DOHH2 (cell line): ENCODE data around the gene CDHR2.
A peak's percentile ranks its signal among the peaks of the same experiment; 100 is the strongest.

Experiments
- H3F3A ChIP-seq: fragments of 200-600 bp; sonication (generic), shearing (Covaris generic); 2 replicates; pipeline ENCODE4 v1.6.0; 2016; ENCODE audit warnings: antibody characterized with exemption, mild to moderate bottlenecking; ENCODE audit not compliant: control insufficient read depth, insufficient read depth
- H3K27ac ChIP-seq: fragments of 200-600 bp; sonication (generic); 2 replicates; pipeline ENCODE4 v1.5.1; 2014; ENCODE audit warnings: low read depth, mild to moderate bottlenecking, low read length, moderate library complexity
- H3K27me3 ChIP-seq: fragments of 200-600 bp; sonication (generic); 2 replicates; pipeline ENCODE4 v1.6.1; 2014; ENCODE audit warnings: mild to moderate bottlenecking, low read length, mixed read lengths; ENCODE audit not compliant: control insufficient read depth
- H3K36me3 ChIP-seq: fragments of 200-600 bp; sonication (generic); 2 replicates; pipeline ENCODE4 v1.6.1; 2014; ENCODE audit warnings: mild to moderate bottlenecking, low read length, moderate library complexity, mixed read lengths; ENCODE audit not compliant: control insufficient read depth
- H3K4me1 ChIP-seq: fragments of 200-600 bp; sonication (generic); 2 replicates; pipeline ENCODE4 v1.6.1; 2014; ENCODE audit warnings: mild to moderate bottlenecking, low read length, mixed read lengths; ENCODE audit not compliant: control insufficient read depth
- H3K4me2 ChIP-seq: fragments of 200-600 bp; sonication (generic); 2 replicates; pipeline ENCODE4 v1.6.0; 2014; ENCODE audit warnings: mild to moderate bottlenecking, low read length, moderate library complexity
- H3K4me3 ChIP-seq: fragments of 200-600 bp; sonication (generic); 2 replicates; pipeline ENCODE4 v1.5.1; 2014; ENCODE audit warnings: mild to moderate bottlenecking, low read length, mixed read lengths
- H3K79me2 ChIP-seq: fragments of 200-600 bp; sonication (generic); 2 replicates; pipeline ENCODE4 v1.6.1; 2014; ENCODE audit warnings: mild to moderate bottlenecking, low read length, mixed read lengths; ENCODE audit not compliant: control insufficient read depth
- H3K9me2 ChIP-seq: fragments of 200-600 bp; sonication (generic); replicated peaks from 2 replicates; pipeline ENCODE4 v1.6.1; 2014; ENCODE audit warnings: mild to moderate bottlenecking, low read length, mixed read lengths; ENCODE audit not compliant: control insufficient read depth
- H3K9me3 ChIP-seq: fragments of 200-600 bp; sonication (generic); 2 replicates; pipeline ENCODE4 v1.6.1; 2014; ENCODE audit warnings: antibody characterized with exemption, low read length, mixed read lengths; ENCODE audit not compliant: control insufficient read depth, insufficient read depth
- H4K20me1 ChIP-seq: fragments of 200-600 bp; sonication (generic); 2 replicates; pipeline ENCODE4 v1.6.0; 2014; ENCODE audit warnings: low read depth, mild to moderate bottlenecking, antibody characterized with exemption, low read length, moderate library complexity; ENCODE audit not compliant: control insufficient read depth, insufficient read depth
- EZH2phosphoT487 ChIP-seq: fragments of 200-600 bp; sonication (generic); IDR thresholded peaks from 2 replicates; pipeline ENCODE4 v1.6.1; 2017; ENCODE audit warnings: borderline replicate concordance, mild to moderate bottlenecking, antibody characterized with exemption, low read length, moderate library complexity, mixed read lengths
- TF ChIP-seq, protein P1 (sequence below): fragments of 200-600 bp; sonication (generic); IDR thresholded peaks from one replicate; pipeline ENCODE4 v1.5.1; 2014; ENCODE audit warnings: antibody characterized with exemption, mild to moderate bottlenecking, low read depth, low read length; ENCODE audit not compliant: poor library complexity, severe bottlenecking

CDHR2 gene

DNA sequence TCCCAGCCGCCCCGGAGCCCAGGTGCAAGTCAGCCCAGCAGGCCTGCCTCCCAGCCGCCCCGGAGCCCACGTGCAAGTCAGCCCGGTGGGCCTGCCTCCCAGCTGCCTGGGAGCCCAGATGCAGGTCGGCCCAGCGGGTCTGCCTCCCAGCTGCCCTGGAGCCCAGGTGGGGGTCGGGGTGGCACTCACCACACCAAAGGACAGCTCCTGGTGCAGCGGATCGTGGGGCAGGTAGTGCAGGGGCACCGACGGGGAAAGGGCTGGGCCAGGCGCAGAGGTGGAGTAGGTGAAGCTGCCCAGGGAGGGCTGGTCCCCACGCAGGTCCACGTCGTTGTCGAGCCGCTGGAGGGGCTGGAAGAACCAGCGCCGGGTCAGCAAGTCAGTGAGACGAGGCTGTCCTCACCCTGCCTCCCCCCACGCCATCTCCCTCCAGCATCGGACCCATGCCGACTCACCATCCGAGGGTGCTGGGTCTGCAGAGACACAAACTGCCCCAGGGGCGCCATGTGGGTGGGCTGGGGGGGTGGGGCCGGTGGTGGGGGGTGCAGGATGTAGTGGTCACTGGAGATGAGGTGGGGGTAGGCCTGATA lies 18.7 kb upstream of the CDHR2 start:
- TF ChIP-seq EZH2phosphoT487, result no peak
- TF ChIP-seq, protein P1, sequence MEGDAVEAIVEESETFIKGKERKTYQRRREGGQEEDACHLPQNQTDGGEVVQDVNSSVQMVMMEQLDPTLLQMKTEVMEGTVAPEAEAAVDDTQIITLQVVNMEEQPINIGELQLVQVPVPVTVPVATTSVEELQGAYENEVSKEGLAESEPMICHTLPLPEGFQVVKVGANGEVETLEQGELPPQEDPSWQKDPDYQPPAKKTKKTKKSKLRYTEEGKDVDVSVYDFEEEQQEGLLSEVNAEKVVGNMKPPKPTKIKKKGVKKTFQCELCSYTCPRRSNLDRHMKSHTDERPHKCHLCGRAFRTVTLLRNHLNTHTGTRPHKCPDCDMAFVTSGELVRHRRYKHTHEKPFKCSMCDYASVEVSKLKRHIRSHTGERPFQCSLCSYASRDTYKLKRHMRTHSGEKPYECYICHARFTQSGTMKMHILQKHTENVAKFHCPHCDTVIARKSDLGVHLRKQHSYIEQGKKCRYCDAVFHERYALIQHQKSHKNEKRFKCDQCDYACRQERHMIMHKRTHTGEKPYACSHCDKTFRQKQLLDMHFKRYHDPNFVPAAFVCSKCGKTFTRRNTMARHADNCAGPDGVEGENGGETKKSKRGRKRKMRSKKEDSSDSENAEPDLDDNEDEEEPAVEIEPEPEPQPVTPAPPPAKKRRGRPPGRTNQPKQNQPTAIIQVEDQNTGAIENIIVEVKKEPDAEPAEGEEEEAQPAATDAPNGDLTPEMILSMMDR, result no peak
- H4K20me1 ChIP-seq, result peaks cover 14% of the 10 kb centered on the region
- no peaks in the 10 kb centered on the region for H3K9me2 ChIP-seq
- H3K4me2 ChIP-seq, result peak overlapping the region; percentile 87
- H3K27ac ChIP-seq, result peak overlapping the region; percentile 96
- peaks cover 24% of the 10 kb centered on the region for H3F3A ChIP-seq
- H3K4me3 ChIP-seq, result peak overlapping the region; percentile 56
- H3K4me1 ChIP-seq, result peaks cover 83% of the 10 kb centered on the region
- peaks cover 82% of the 10 kb centered on the region for H3K36me3 ChIP-seq
- H3K9me3 ChIP-seq, result no peaks in the 10 kb centered on the region
- H3K79me2 ChIP-seq, result peaks cover 45% of the 10 kb centered on the region
- no peaks in the 10 kb centered on the region for H3K27me3 ChIP-seq

DNA sequence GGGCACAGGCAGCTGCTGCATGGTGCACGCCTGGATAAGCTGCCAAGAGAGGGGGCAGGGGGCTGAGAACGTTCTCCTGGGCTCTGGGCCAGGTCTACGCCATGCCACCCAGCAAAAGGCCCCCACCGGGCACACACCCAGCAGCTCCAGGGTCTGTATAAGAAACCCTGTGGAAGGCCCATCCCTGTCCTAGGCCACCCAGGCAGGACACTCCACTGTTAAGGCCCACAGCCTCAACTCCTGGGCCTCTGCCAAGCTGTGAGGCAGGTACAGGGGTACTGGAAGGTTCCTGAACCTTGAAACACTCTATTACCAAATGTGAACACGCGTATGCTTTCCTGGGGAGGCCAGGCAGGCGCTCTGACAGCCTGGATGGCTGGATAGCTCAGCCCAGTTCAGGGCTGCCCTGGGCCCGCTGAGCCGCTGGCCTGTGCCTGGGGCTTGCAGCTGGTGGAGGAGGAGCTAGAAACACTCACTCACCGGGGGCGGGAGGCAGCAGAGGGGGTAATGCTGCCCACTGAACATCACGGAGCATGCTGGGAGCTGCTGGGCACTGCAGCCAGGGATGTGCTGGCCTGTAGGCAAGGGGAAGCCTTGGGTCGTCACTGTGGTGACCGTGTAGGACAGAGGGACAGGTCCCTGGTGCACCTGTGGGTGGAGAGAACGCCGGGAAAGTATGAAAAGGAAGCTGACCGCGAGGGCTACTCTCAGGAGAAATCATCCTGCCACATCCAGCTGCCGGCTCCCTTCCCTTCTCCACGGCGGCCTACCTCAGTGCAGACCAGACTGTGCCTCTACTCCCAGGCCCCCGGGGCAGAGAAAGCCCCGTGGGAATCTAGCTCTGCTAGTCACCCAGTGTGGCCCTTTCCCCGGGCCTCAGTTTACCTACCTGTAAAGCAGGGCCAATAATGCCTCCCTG lies 17.9 kb upstream of the CDHR2 start:
- peak overlapping the region; percentile 56 for H3K4me3 ChIP-seq
- peaks cover 88% of the 10 kb centered on the region for H3K36me3 ChIP-seq
- peaks cover 14% of the 10 kb centered on the region for H4K20me1 ChIP-seq
- peak overlapping the region; percentile 96 for H3K27ac ChIP-seq
- no peaks in the 10 kb centered on the region for H3K27me3 ChIP-seq
- peak overlapping the region; percentile 87 for H3K4me2 ChIP-seq
- TF ChIP-seq, protein P1, result no peak
- no peak for TF ChIP-seq EZH2phosphoT487
- no peaks in the 10 kb centered on the region for H3K9me3 ChIP-seq
- peaks cover 53% of the 10 kb centered on the region for H3K79me2 ChIP-seq
- H3K9me2 ChIP-seq, result no peaks in the 10 kb centered on the region
- H3K4me1 ChIP-seq, result peaks cover 84% of the 10 kb centered on the region
- peaks cover 23% of the 10 kb centered on the region for H3F3A ChIP-seq

DNA sequence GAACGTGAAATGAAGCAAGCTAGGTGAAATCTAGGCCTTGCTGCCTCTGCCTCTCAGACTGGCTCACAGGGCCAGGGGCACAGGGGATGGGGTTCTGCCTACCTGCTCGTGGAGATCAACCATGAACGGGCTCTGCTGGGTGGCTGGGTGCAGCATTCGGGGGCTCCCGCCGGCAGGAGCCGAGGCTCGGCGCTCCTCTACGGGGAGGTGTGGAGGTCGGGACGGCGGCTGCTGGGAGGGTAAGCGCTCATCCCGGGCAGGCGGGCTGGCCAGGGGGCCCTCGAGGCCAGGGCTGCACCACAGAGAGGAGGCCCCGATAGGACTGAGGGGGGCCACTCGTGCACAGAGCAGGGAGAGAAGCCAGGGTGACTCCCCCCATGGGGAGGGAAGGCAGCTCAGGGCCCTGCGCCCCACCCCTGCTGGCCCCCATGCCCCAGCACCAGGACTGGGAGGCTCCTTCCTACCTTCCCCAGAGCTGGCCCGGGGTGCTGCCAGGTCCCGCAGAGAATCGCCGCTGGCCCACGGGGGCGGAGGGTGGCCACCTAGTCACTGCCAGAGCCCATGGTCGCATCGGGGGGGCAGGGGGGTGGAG lies 17.1 kb upstream of the CDHR2 start:
- Histone ChIP-seq H3K27ac (peak overlapping the region; percentile 96), H3K4me3 (peak overlapping the region; percentile 56), H3K4me1 (peaks cover 84% of the 10 kb centered on the region)

More for the DNA sequence above, 17.1 kb upstream of the CDHR2 start:
- Histone ChIP-seq H3K36me3 (peaks cover 89% of the 10 kb centered on the region), H3F3A (peaks cover 19% of the 10 kb centered on the region), H3K9me2 (no peaks in the 10 kb centered on the region), H4K20me1 (peaks cover 14% of the 10 kb centered on the region), H3K9me3 (no peaks in the 10 kb centered on the region), H3K4me2 (peak overlapping the region; percentile 87), H3K79me2 (peaks cover 55% of the 10 kb centered on the region), H3K27me3 (no peaks in the 10 kb centered on the region)
- TF ChIP-seq, protein P1, result no peak
- no peak for TF ChIP-seq EZH2phosphoT487
